GM10248 (cell line): Measurements from ENCODE around the gene ITPR1.
A peak's percentile ranks its signal among the peaks of the same experiment; 100 is the strongest.

ENCODE experiments used
- CTCF ChIA-PET: fragments of 300-600 bp; sonication (Branson Sonifier 250); formaldehyde crosslinking; extraction: SDS; loops from one replicate; lab custom pipeline; 2021; ENCODE audit warnings: antibody characterized with exemption; lab: Yijun Ruan, JAX
- POLR2A ChIA-PET: fragments of 350-650 bp; sonication (Branson Sonifier 250); formaldehyde crosslinking; extraction: SDS; loops from one replicate; lab custom pipeline; 2020; ENCODE audit warnings: antibody characterized with exemption; lab: Yijun Ruan, JAX
- DNase-seq: peaks from one replicate; pipeline ENCODE4 v3.0.0; 2012; ENCODE audit errors: extremely low spot score
- TF ChIP-seq, protein P1 (sequence below): IDR thresholded peaks from 2 replicates; pipeline ENCODE4 v1.5.1; 2012; ENCODE audit warnings: mild to moderate bottlenecking, low read depth; ENCODE audit errors: extremely low read depth, missing control alignments, control extremely low read depth

The ITPR1 gene

DNA sequence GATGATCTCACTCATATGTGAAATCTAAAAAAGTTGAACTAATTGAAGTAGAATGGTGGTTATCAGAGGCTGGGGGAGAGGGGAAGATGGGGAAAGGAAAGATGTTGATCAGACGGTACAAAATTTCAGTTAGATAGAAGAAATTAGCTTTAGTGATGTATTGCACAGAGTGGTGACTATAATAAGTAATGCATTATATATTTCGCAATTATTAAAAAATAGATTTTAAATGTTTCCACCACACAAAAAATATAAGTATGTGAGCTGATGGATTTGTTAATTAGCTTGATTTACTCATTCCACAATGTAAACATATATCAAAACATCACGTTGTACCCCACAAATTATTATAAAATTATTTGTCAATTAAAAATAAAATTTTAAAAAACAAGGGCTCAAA is 34.2 kb upstream of the ITPR1 start:
- DNase-seq = no peak
- POLR2A ChIA-PET = no interaction called here
- TF ChIP-seq, protein P1, sequence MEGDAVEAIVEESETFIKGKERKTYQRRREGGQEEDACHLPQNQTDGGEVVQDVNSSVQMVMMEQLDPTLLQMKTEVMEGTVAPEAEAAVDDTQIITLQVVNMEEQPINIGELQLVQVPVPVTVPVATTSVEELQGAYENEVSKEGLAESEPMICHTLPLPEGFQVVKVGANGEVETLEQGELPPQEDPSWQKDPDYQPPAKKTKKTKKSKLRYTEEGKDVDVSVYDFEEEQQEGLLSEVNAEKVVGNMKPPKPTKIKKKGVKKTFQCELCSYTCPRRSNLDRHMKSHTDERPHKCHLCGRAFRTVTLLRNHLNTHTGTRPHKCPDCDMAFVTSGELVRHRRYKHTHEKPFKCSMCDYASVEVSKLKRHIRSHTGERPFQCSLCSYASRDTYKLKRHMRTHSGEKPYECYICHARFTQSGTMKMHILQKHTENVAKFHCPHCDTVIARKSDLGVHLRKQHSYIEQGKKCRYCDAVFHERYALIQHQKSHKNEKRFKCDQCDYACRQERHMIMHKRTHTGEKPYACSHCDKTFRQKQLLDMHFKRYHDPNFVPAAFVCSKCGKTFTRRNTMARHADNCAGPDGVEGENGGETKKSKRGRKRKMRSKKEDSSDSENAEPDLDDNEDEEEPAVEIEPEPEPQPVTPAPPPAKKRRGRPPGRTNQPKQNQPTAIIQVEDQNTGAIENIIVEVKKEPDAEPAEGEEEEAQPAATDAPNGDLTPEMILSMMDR = no peak
- CTCF ChIA-PET = interaction anchor here (2.1 kb wide), 1 partner anchor 15 kb away, joined by 4 read pairs; no protein-coding TSS in a partner anchor

DNA sequence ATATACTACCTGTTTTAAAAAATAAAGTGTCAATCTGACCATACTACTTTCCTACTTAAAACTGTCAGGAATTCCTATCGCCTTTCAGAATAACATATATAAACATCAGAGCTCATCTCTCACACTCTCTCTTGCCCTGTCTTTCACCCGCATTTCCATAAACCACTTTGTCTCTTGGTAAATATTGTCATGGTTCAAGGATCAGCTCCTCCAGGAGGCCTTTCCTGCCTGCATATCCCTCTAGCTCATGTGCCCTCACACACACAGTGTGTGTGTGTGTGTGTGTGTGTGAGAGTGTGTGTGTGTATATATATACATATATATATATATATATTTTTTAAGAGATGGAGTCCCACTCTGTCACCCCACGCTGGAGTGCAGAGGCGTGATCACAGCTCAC is 32.8 kb upstream of the ITPR1 start:
- CTCF ChIA-PET = interaction anchor here (1.2 to 2.1 kb wide), 5 partner anchors 9 to 29 kb away, joined by 3 to 7 read pairs (median 4); no protein-coding TSS in a partner anchor
- POLR2A ChIA-PET = no interaction called here
- TF ChIP-seq, protein P1 = no peak
- DNase-seq = no peak

DNA sequence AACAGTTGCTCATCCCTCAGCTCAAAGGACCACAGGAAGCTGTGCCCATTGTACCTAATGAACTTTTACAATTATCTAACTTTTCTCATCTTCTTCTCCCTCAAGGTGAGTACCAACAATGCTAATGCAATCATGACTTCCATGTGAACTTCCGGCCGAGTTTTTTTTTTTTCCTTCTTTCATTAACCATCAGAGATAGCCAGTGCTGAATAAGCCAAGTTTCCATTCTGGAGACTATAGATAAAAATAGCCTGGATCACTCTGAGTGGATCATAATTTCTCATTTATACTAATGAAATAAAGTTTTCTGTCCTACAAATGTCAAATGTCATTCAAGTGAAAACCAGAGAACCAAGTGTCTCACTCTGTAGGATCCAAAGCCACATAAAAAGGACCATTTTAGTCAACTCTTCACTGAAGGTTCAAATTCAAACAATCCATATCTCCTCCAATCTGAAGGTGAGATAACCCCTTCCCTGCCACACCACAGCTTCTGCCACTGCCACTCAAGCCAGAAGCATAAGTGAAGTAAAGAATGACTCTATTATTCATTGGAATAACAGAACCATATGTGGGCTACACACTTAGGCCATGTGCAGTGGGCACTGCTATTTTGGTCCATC is 31.6 kb upstream of the ITPR1 start:
- no peak for DNase-seq
- CTCF ChIA-PET = interaction anchor here (0.8 to 2.0 kb wide), 8 partner anchors 8 to 111 kb away, joined by 3 to 7 read pairs (median 4); partner anchors contain the start of gene ITPR1
- POLR2A ChIA-PET = no interaction called here
- TF ChIP-seq, protein P1 = no peak

DNA sequence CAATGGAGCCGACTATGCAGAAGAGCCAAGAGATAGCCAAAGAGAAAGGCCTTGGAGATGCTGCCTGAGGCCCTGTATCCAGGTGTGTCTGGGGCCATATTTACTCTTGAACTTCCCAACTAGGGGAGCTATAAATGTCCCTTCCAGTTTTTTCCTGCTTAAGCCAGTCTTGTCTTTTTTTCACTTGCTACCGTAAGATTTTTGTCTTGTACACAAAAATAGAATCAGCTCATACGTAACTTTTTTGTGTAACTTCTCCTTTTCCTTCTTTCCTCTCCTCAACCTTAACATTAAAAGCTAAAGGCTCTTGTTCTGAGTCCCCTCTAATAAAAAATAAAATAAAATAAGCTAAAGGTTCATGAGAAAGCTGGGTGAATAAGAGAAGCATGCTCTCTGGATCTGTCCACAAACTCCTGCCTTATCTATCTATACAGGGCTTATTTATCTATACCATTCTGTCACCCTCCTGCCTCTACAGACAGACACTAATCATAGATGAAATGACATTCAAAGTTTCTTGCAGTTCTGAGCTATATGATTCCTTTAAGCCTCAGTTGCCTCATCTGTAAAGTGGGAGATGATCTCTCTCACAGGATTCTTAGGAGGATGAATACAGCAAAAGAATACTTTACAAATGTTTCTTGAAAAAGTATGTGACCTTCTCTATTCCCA is 30.6 kb upstream of the ITPR1 start:
- DNase-seq = no peak
- CTCF ChIA-PET = interaction anchor here (1.0 to 2.0 kb wide), 6 partner anchors 10 to 112 kb away, joined by 3 to 6 read pairs (median 4); partner anchors contain the start of gene ITPR1
- POLR2A ChIA-PET = no interaction called here
- TF ChIP-seq, protein P1 = no peak

DNA sequence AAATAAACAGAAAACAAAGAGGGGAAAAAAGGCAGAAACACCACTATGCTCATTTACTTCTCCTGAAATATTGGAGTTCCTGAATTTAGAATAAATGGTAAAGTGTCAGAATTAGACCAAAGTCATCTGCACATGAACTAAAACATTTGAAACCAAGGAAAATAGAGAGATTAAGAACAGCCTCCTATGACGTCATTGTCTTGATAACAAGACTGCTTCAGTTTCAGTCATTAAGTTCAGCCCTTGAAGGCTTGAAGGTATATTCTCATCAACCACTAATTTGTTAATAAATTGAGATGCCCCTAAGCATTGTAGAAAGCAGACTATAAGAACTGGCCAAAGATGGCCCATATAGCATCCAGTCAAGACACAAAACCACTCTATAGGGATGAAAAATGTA is 28.6 kb upstream of the ITPR1 start:
- no peak for DNase-seq
- ChIA-PET POLR2A (interaction anchor here (0.7 kb wide), 1 partner anchor 40 kb away, joined by 4 read pairs; no protein-coding TSS in a partner anchor), CTCF (no interaction called here)
- TF ChIP-seq, protein P1 = no peak

DNA sequence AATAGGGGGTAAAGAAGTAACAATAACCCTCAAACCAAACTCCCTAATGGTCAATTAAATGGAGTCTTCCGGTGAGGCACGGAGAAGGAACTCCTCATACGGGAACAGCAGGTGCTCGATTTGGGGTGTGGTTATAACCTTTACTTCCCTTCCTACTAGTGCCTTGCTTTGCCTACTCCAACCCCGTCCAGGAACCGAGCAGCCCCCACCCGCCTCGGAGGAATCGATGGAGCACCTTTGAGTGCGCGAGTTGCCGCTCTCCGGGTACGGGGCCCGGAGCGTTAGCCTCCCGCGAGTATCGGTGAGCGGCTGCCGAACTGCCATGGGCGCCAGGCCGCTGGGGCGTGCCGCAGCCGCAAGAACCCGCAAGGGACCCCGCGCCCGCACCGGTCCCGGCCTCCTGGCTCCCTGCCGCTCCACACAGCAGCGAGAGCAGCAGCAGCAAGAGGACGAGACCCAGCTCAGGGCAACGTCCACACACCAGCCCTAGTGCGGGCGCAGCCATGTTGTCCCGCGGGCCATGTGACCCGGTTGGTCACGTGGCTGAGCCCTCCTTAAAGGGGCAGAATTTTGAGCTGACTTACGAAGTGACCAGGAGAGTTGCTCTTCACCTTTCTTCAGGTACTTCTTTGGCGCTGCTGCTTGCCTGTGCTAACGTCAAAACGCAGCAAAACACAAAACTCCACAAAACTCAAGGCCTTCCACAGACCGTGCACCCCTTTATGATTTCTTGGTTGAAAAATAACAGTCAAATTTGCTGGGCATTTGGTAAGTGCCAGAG is 26.2 kb upstream of the ITPR1 start, which contains the start of gene SUMF1:
SUMF1 (minus strand) TSS at position 529 of the 781 bp plus-strand sequence; CDS start at position 505, 24 bp downstream.
- POLR2A ChIA-PET = interaction anchor here (1.0 to 1.1 kb wide), 2 partner anchors 26 to 28 kb away, joined by 3 to 12 read pairs; partner anchors contain the start of gene ITPR1
- TF ChIP-seq, protein P1 = no peak
- DNase-seq = peak; percentile 93
- CTCF ChIA-PET = interaction anchor here (0.6 to 2.0 kb wide), 3 partner anchors 19 to 166 kb away, joined by 6 to 7 read pairs (median 6); no protein-coding TSS in a partner anchor
